Measurements from ENCODE around the gene USH2A.

DNA sequence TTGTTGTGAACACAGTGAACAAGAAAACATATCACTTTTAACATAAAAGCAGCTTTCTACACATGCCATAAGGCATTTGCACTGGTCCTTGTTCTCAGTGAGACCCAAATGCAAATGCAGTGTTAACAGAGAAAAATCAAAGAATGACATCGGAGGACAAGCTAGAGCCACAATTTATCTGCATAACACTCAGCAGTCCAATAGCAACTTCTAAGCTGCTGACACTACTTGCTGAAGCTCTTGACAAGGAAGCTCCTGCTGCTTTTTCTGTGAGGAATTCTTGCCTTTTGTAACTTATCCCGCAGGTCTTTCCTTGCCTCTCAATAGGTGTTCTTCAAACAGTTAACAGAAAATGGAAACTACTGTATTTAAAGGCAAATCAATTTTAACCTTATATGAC, 34.7 kb downstream of the USH2A start:
- no peak for TF ChIP-seq EZH2phosphoT487 (IDR thresholded peaks at IDR 0.05; ENCODE audit: borderline replicate concordance)
- TF ChIP-seq, protein P1, sequence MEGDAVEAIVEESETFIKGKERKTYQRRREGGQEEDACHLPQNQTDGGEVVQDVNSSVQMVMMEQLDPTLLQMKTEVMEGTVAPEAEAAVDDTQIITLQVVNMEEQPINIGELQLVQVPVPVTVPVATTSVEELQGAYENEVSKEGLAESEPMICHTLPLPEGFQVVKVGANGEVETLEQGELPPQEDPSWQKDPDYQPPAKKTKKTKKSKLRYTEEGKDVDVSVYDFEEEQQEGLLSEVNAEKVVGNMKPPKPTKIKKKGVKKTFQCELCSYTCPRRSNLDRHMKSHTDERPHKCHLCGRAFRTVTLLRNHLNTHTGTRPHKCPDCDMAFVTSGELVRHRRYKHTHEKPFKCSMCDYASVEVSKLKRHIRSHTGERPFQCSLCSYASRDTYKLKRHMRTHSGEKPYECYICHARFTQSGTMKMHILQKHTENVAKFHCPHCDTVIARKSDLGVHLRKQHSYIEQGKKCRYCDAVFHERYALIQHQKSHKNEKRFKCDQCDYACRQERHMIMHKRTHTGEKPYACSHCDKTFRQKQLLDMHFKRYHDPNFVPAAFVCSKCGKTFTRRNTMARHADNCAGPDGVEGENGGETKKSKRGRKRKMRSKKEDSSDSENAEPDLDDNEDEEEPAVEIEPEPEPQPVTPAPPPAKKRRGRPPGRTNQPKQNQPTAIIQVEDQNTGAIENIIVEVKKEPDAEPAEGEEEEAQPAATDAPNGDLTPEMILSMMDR (conservative IDR thresholded peaks at IDR 0.05; ENCODE audit: low read length) = no peak
